Peyer's patch (tissue), 4 donors: ENCODE data around the gene GPR87. TPM values are rescaled to one million over a fixed set of nuclear protein-coding genes. Genes with fewer than 3 reads are reported as not detected.
A peak's percentile ranks its signal among the peaks of the same experiment; 100 is the strongest.

Source experiments
- DNase-seq, 3 donors: peaks; one replicate each; pipeline ENCODE4 v3.0.0-alpha.2; 2017 to 2019
- H3K27ac ChIP-seq, 4 donors: fragments of 200-600 bp; sonication (generic); one replicate each; pipeline ENCODE4 v1.5.1; 2016 to 2019
- H3K27me3 ChIP-seq, 2 donors: fragments of 200-600 bp; sonication (generic); one replicate each; pipeline ENCODE4 v1.5.1; 2019
- H3K36me3 ChIP-seq, 3 donors: fragments of 200-600 bp; sonication (generic); one replicate each; pipeline ENCODE4 v1.5.1; 2016 to 2019
- H3K4me1 ChIP-seq, 4 donors: fragments of 200-600 bp; sonication (generic); one replicate each; pipeline ENCODE4 v1.5.1; 2016 to 2019
- H3K4me3 ChIP-seq, 4 donors: fragments of 200-600 bp; sonication (generic); 1 replicate in 3 of 4; 2 replicates in 1 of 4; pipeline ENCODE4 v1.5.1; 2016 to 2019; ENCODE audit warnings: mild to moderate bottlenecking in 1 of 4
- H3K9me3 ChIP-seq, 4 donors: fragments of 200-600 bp; sonication (generic); one replicate each; pipeline ENCODE4 v1.5.1; 2016 to 2019; ENCODE audit warnings: mild to moderate bottlenecking in 1 of 4
- POLR2A ChIP-seq, 2 donors: fragments of 450-650 bp; IDR thresholded peaks; one replicate each; pipeline ENCODE4 v1.5.1; 2017; ENCODE audit warnings: antibody characterized with exemption in 2 of 2, mild to moderate bottlenecking in 2 of 2, moderate library complexity in 2 of 2
- total RNA-seq, 4 donors: library from RNA; depleted of rRNA; stranded (reverse); fragments of >200 nt; gene quantifications; one replicate each; pipeline ENCODE4 v1.1.0, GENCODE V29; 2016
- TF ChIP-seq, protein P1 (sequence below), 6 experiments: fragments of 450-650 bp in 4 of 6; fragments of 200-600 bp in 2 of 6; sonication (generic) in 1 of 6; IDR thresholded peaks; one replicate each; pipeline ENCODE4 v1.5.1; 2017 to 2019; ENCODE audit warnings: antibody characterized with exemption in 6 of 6, mild to moderate bottlenecking in 3 of 6, moderate library complexity in 1 of 6

The GPR87 gene
- total RNA-seq, 4 donors from 2014 or later, result not detected

DNA sequence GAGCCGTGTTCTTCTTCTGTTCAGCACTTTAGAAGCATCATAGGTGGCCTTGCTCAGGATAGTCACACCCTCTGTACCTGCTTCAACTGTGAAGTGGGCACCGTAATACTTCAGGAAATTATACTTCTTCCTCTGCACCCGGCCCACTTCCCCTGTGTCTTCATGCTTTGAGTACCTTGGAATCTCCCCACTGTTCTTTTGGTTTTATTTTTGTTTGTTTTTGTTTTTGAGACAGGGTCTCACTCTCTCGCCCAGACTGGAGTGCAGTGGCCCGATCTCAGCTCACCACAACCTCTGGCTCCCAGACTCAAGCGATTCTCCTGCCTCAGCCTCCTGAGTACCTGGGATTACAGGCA lies 40.0 kb downstream of the GPR87 start:
- Histone ChIP-seq H3K4me3 (peak overlapping the region in 1 of 4 donors; percentile 26), H3K9me3 (no peaks in the 10 kb centered on the region), H3K27ac (peak overlapping the region in 3 of 4 donors; percentile 6 to 52 (median 10)), H3K36me3 (no peaks in the 10 kb centered on the region), H3K4me1 (peaks cover 0 to 8% (median 3%) of the 10 kb centered on the region in 4 donors), H3K27me3 (no peaks in the 10 kb centered on the region)
- DNase-seq, result peak in 2 of 3 donors; percentile 44 to 61
- TF ChIP-seq, protein P1, sequence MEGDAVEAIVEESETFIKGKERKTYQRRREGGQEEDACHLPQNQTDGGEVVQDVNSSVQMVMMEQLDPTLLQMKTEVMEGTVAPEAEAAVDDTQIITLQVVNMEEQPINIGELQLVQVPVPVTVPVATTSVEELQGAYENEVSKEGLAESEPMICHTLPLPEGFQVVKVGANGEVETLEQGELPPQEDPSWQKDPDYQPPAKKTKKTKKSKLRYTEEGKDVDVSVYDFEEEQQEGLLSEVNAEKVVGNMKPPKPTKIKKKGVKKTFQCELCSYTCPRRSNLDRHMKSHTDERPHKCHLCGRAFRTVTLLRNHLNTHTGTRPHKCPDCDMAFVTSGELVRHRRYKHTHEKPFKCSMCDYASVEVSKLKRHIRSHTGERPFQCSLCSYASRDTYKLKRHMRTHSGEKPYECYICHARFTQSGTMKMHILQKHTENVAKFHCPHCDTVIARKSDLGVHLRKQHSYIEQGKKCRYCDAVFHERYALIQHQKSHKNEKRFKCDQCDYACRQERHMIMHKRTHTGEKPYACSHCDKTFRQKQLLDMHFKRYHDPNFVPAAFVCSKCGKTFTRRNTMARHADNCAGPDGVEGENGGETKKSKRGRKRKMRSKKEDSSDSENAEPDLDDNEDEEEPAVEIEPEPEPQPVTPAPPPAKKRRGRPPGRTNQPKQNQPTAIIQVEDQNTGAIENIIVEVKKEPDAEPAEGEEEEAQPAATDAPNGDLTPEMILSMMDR (IDR thresholded peaks at IDR 0.05), result no peak
- no peak for TF ChIP-seq POLR2A (IDR thresholded peaks at IDR 0.05)

DNA sequence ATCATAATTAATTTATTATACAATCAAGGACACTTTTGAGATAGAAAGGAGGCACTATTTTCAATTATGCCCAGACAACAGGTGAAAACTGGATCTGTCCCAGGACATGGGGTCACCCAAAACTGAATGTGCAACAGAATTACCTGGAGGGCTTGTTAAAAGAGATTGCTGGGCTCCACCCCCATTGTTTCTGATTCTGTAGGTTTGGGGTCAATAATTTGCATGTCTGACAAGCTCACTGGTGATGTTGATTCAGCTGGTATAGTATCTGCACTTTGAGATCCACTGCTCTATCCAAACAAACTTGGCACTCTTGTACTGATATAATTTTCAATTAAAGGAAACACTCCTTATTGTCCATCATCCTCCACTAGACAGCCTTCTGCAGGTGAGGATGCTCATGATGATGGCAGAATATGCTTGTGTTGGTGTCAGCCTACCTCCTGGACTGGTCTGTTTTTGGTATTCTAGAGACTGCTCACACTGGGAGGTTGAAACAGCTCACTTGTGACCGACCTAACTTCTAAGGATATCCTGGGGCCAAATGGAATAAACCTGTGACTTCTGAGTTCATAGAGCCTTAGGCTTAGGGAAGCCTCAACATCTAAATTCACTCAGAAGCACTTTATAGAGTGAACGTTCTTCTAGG lies 40.5 kb downstream of the GPR87 start:
- no peak for TF ChIP-seq POLR2A (IDR thresholded peaks at IDR 0.05)
- TF ChIP-seq, protein P1 (IDR thresholded peaks at IDR 0.05), result no peak
- H3K36me3 ChIP-seq, result no peaks in the 10 kb centered on the region
- H3K27me3 ChIP-seq, result no peaks in the 10 kb centered on the region
- H3K9me3 ChIP-seq, result no peaks in the 10 kb centered on the region
- H3K4me3 ChIP-seq, result peak overlapping the region in 2 of 4 donors; percentile 7 to 26
- no peak for DNase-seq
- H3K4me1 ChIP-seq, result peaks cover 0 to 8% (median 3%) of the 10 kb centered on the region in 4 donors
- peak overlapping the region in 3 of 4 donors; percentile 6 to 52 (median 10) for H3K27ac ChIP-seq

DNA sequence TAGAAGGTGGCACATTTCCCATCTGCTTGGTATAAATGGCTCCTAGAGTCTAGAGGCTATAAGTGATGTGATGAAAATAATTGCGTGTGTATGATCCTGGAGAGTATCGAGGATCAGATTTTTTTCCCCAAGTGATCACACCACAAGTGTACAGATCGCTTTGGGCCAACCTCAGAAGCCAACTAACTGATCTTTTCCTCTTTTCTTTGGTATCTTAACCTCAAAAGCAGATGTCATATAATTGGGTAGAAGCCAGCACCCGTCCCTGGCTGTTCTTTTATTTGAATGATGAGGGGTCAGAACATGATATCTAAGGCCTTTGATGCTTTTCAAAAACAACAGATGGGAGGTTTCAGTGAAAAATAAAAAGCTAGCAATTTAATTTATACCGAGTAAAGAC lies 41.5 kb downstream of the GPR87 start:
- Histone ChIP-seq H3K9me3 (no peaks in the 10 kb centered on the region), H3K27ac (peak overlapping the region in 1 of 4 donors; percentile 8), H3K27me3 (no peaks in the 10 kb centered on the region), H3K4me1 (peaks cover 0 to 8% (median 3%) of the 10 kb centered on the region in 4 donors), H3K4me3 (no peak overlapping the region), H3K36me3 (no peaks in the 10 kb centered on the region)
- no peak for DNase-seq
- TF ChIP-seq POLR2A (IDR thresholded peaks at IDR 0.05), result no peak
- TF ChIP-seq, protein P1 (IDR thresholded peaks at IDR 0.05), result no peak

DNA sequence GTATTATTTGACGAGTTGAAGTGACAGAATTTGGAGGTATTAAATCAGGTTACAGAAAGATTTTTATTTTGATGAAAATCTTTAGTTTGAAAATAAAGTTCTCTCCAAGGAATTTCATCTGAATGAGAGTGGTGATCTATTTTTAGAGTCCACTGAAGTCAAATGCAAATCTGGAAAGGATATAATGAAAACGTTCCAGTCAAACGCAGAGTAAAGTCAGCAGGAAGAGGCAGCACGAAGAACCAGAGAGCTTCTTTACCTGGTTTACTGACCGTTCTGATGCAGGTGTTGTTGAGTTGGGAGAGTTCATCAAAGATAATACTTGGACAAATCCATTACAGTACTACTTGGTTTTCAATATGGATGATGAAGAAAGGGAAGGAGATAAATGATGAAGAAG lies 47.0 kb downstream of the GPR87 start:
- H3K4me1 ChIP-seq, result no peaks in the 10 kb centered on the region
- H3K27me3 ChIP-seq, result no peaks in the 10 kb centered on the region
- peak overlapping the region in 1 of 4 donors; percentile 27 for H3K27ac ChIP-seq
- H3K9me3 ChIP-seq, result no peaks in the 10 kb centered on the region
- no peak for DNase-seq
- H3K4me3 ChIP-seq, result no peak overlapping the region
- no peak for TF ChIP-seq POLR2A (IDR thresholded peaks at IDR 0.05)
- TF ChIP-seq, protein P1 (IDR thresholded peaks at IDR 0.05), result no peak
- H3K36me3 ChIP-seq, result no peaks in the 10 kb centered on the region

DNA sequence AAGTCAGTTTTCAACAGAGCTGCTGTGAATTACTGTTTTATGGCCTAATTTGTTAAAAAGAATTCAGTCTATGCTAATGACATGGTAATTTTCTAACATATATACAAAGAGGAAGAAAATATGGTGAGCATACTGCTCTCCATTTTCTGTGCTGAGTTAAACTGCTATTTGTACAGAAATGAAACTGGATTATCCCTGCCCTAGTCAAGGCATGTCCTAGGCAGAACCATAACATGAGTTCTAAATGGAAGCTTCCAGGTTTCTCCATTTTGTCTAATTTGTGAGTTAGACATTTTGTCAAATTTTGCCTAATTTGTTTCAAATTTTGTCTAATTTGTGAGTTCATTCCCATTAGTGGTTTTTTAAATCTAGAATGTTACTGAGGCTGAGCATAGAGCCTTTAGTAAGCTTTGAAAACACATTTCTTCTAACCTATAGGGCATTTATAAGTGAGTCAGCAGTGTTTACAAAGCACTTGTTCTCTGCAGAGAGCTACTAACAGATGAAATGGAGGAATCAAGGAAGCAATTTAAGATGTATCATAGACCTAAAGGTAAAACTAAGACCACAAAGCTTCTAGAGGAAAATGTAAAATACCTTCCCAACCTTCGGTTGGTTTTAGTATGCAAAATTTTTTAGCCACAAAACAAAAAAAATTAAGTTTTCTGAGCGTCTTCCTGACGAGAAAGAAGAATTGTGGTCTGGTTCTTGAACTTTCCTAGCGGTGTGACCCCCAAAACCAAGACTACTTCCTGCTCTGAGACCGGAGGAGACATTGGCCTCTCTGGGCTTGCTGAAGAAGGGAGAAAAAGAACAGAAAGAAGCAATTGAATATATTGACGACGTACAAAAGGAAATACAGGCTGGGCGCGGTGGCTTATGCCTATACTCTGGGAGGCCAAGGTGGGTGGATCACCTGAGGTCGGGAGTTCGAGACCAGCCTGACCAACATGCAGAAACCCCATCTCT lies 48.1 kb downstream of the GPR87 start:
- Histone ChIP-seq H3K9me3 (no peaks in the 10 kb centered on the region), H3K27me3 (no peaks in the 10 kb centered on the region), H3K4me1 (no peaks in the 10 kb centered on the region), H3K36me3 (no peaks in the 10 kb centered on the region), H3K4me3 (no peak overlapping the region), H3K27ac (peak overlapping the region in 3 of 4 donors; percentile 11 to 23 (median 22))
- peak in 2 of 3 donors; percentile 35 to 73 for DNase-seq
- TF ChIP-seq, protein P1 (IDR thresholded peaks at IDR 0.05), result no peak
- TF ChIP-seq POLR2A (IDR thresholded peaks at IDR 0.05), result no peak
